HG02852 (cell line): Measurements from ENCODE around the gene MAPK11.

Experiments
- ATAC-seq: cut with Tn5 transposase; IDR thresholded peaks from one replicate; pipeline ENCODE4 v1.9.1; 2021; ENCODE audit warnings: mild to moderate bottlenecking, moderate library complexity; ENCODE audit not compliant: unreplicated experiment

The MAPK11 gene

GRCh38 chr22:50227579-50228215, 42.5 kb downstream of the MAPK11 start:
- no peak for ATAC-seq

GRCh38 chr22:50226875-50227165, 43.4 kb downstream of the MAPK11 start:
- ATAC-seq, result no peak

GRCh38 chr22:50226063-50226874, 43.9 kb downstream of the MAPK11 start:
- no peak for ATAC-seq

- ATAC-seq, result no peak
Measured at GRCh38 chr22:50225200-50225969, 44.8 kb downstream of the MAPK11 start.

- ATAC-seq, result no peak
Measured at GRCh38 chr22:50224071-50224470, 46.1 kb downstream of the MAPK11 start.

DNA sequence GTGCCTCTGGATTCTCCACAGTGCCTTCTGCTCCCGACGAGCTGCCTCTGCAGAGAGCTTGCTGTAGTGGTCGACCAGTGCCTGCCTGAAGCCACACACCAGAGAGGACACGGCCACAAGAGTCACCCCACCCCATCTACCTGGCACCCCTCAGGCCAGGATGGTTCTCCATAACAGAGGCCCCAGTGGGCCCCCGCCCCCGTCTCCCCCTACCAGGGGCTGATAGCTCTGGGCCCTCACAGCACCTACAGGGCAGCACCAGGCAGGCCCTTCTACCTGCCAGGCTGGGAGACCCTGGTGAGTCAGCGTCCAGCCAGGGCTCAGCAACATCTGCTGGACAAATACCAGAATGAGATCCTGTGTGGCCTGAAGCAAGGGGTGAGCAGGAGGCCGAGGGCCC, 47.7 kb downstream of the MAPK11 start:
- ATAC-seq, result no peak

GRCh38 chr22:50221410-50222300, 48.5 kb downstream of the MAPK11 start:
- no peak for ATAC-seq

- no peak for ATAC-seq
Measured at GRCh38 chr22:50220603-50221409, 49.4 kb downstream of the MAPK11 start.

DNA sequence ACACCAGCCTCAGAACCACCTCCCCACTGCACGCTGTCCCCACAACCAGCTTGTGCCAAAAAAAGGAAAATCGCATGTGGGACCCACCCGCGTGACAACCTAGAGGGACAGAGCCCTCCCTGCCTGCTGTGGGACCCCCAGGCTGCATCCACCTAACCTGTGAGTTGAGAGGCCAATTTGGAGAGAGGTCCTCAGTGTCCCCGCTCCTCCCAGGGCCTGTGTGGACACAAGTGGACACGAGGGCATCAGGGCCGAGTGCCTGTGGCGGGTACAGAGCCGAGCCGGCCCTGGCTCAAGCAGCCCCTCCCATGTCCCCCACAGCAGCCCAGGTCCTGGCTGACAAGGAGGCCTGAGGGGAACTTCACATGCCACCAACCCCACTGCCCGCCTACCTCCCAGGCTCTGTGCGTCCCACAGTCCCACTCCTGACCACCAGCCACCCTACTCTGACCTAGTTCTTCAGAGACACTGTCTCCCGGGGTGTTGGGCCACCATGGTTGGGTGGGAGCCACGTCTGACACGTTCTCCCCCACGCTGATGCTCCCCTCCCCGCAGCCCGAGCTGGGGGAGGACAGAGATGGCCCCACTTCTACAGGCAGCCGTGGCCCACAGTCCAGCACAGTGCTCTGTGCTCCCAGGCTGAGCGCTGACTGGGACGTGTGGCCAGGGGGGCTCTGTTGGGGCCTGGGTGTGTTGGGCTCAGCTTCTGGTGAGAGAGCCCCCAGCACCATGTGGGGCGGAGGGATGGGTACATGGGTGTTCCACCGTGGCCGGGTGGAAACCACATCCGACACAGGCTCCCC, 50.2 kb downstream of the MAPK11 start:
- no peak for ATAC-seq

- no peak for ATAC-seq
Measured at GRCh38 chr22:50218996-50219727, 51.0 kb downstream of the MAPK11 start.

DNA sequence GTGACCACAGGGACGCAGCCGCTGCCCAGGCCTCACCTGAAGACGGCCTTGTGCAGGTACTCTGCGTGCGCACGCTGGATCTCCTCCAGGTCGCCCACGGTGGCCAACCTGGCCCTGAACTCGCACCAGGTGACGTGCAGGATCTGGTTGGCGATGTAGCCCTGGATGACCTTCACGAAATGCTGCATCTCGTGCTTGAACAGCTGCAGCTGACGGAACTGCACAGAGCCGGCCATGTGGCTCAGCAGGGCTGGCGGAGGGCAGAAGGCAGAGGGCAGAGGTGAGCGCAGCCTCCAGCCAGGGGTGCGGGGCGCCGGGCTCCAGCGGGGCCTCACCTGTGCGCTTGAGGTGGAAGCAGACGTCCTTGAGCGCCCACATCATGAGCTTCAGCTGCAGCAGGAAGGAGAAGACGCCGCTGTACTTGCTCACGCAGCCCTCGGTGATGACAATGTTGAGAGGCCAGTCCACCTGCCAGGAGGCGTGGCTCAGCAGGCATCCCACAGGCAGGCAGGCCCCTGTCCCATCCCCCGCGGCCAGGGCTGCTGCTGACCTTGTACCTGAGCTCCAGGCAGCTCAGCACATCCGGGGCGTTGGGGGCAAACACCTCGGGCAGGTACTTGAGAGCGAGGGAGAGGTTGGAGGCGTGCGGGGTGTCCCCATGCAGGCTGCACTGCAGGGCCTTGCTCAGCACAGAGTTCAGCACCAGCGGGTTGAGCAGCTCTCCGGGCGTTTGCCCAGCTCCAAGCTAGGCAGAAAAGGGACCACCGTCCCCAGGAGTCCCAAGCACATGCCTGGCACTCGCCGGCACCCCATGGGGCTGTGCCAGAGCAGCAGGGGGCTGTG, 51.8 kb downstream of the MAPK11 start:
- ATAC-seq, result no peak

DNA sequence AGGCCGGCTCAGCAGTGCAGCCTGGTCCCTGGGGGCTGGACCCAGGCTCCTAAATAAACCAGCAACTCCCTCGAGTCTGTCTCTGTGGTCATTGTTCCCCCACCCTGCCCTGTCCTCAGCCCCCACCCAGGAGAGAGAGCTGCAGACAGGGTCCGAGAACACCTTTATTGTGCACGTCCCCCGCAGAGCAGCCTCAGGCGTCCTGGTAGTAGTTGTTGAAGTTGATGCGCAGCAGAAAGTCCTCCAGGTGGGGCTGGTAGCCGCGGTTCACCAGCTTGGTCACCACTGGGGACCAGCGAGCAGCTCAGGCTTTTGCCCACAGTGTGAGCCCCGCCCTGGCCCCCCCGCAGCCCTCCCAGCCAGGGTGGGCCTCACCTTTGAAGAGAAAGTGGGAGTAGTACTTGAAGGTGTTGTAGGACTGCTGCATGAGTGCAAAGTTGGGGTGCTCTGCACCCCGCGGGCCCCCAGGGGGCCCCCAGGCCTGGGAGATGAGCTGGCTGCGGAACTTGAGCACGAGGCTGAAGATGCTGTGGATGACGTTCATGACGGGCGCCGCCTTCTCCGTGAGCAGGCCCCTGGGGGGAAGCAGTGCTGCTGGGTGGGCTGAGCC, 52.5 kb downstream of the MAPK11 start:
- ATAC-seq, result no peak

DNA sequence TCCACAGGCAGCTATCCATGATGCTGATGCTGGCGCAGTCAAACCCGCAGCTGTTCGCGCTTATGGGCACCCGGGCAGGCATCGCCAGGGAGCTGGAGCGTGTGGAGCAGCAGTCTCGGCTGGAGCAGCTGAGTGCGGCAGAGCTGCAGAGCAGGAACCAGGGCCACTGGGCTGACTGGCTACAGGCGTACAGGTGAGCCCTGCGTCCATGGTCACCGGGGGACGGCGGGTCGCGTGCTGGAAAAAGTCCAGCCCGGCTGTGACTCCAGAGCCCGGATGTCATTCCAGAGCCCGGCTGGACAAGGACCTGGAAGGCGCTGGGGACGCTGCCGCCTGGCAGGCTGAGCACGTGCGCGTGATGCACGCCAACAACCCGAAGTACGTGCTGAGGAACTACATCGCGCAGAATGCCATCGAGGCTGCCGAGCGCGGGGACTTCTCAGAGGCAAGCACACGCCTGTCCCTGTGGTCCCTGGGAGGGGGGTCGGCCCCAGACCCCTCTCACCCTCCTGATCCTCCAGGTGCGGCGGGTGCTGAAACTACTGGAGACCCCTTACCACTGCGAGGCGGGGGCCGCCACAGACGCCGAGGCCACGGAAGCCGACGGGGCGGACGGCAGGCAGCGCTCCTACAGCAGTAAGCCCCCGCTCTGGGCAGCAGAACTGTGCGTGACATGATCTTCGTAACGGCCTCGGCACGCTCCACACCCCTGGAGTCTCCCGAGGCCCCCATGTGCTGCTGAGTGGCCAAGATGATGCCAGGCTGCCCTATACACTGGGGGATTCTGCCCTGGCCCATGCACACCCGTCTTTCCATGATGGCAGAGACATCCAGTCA, 53.3 kb downstream of the MAPK11 start:
- no peak for ATAC-seq

DNA sequence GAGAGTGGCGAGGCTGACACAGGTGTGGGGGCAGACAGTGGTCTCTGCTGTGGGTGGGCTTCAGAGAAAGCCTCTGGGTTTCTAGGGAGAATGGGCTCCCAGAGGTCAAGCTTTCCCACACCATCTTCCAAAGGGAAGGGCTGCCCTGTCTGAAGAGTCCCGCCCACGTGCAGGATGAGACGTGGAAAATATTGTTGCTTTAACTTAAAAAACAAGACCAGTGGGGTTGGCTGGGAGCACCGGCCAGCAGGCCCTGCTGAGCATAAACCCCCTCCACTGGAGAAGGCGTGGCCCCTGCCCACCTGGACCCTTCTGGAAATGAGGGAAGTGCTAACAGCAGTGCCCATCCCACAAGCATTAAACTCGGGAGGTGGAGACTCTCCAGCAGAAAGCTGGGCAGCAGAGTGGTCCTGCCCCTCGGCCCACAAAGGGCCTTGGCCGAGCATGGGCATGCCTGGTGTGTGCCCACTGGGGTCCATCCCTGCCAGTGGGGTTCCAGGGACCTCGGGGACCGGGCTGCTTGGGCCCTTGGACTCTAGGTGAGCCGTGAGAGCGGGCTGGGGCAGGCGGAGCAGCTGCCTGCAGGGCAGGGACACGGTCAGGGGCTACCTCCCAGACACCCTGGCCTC, 54.0 kb downstream of the MAPK11 start:
- no peak for ATAC-seq

- ATAC-seq, result no peak
Measured at GRCh38 chr22:50215297-50216054, 54.7 kb downstream of the MAPK11 start.
